ENCODE results near the gene KCNQ2. TPM values are rescaled to one million over a fixed set of nuclear protein-coding genes. Genes with fewer than 3 reads are reported as not detected.

The KCNQ2 gene
- total RNA-seq, 1 donor from 2014 or later = 39.5 TPM

DNA sequence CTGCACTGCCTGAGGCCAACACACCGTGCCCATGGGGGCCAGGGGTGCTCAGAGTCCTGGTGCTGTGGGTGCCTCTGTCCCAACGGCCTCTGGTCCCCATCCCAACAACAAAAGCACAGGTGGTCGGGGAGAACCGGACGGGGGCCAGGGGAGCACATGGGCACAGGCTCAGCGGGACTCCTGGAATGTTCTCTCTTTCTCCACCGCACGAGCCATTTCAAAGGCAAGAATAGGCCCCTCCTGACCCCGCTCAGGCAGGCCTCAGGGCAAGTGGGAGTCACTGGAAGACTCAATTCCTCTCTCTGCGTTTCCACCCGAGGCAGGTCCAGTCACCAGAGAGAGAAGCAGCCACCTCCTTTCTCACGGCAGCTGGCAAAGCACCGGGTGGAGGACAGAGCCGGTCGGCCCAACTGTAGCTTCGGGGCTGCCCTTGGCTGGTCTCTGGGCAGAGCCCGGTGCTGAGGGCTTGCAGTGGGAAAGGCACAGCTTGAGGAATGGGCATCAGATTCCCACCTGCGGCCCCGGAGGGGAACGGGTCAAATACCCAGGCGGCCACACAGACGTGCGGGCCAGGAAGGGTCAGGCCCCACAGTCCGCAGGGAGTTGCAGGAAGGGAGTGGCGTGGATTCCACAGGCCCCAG, 55.2 kb downstream of the KCNQ2 start:
- H3K36me3 Mint-ChIP-seq = peaks cover 4% of the 10 kb centered on the region
- Histone ChIP-seq H3K36me3 (no peaks in the 10 kb centered on the region), H4K20me1 (ENCODE audit: low read depth) (no peaks in the 10 kb centered on the region), H2AFZ (replicated peaks) (no peak overlapping the region), H3K4me2 (no peak overlapping the region), H3K9me3 (ENCODE audit: low read depth) (no peaks in the 10 kb centered on the region), H3K4me3 (no peak overlapping the region), H3K27me3 (no peaks in the 10 kb centered on the region), H3K4me1 (peaks cover 5% of the 10 kb centered on the region), H3F3A (ENCODE audit: low read depth) (no peaks in the 10 kb centered on the region), H3K27ac (no peak overlapping the region), H3K9ac (no peak overlapping the region), H3K79me2 (ENCODE audit: low read depth) (no peaks in the 10 kb centered on the region)
- no peaks in the 10 kb centered on the region for H3K9me3 Mint-ChIP-seq
- peak; percentile 29 for DNase-seq (ENCODE audit: low spot score)
- TF ChIP-seq, protein P1, sequence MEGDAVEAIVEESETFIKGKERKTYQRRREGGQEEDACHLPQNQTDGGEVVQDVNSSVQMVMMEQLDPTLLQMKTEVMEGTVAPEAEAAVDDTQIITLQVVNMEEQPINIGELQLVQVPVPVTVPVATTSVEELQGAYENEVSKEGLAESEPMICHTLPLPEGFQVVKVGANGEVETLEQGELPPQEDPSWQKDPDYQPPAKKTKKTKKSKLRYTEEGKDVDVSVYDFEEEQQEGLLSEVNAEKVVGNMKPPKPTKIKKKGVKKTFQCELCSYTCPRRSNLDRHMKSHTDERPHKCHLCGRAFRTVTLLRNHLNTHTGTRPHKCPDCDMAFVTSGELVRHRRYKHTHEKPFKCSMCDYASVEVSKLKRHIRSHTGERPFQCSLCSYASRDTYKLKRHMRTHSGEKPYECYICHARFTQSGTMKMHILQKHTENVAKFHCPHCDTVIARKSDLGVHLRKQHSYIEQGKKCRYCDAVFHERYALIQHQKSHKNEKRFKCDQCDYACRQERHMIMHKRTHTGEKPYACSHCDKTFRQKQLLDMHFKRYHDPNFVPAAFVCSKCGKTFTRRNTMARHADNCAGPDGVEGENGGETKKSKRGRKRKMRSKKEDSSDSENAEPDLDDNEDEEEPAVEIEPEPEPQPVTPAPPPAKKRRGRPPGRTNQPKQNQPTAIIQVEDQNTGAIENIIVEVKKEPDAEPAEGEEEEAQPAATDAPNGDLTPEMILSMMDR (IDR thresholded peaks at IDR 0.05) = no peak
- TF ChIP-seq EZH2 (IDR thresholded peaks at IDR 0.05) = no peak
- TF ChIP-seq EZH2phosphoT487 (IDR thresholded peaks at IDR 0.05) = no peak
- peak overlapping the region; percentile 74 for H3K27ac Mint-ChIP-seq
- H3K4me1 Mint-ChIP-seq = peaks cover 13% of the 10 kb centered on the region
- peaks cover under 1% of the 10 kb centered on the region for H3K27me3 Mint-ChIP-seq (ENCODE audit: insufficient read depth, low read depth)
- no peak overlapping the region for H3K4me3 Mint-ChIP-seq

DNA sequence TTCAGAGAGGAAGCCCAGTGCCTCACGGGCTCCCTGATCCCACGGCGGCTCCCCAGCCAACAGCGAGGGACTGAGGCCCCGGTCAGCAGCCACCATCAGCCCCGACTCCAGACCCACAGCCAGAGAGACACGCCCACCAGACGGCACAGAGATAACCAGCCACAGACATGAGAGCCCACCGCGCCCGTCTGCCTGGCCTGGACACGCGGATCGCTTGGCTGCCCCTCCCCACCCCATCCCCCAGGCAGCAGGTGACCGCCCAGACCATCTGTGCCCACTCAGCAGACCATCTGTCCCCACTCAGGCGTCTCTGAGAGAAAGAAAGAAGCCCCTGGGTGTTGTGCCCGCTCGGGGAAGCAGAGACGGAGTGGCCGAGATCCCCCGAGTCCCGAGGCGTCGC, 55.8 kb downstream of the KCNQ2 start:
- no peaks in the 10 kb centered on the region for H3K9me3 ChIP-seq (ENCODE audit: low read depth)
- no peaks in the 10 kb centered on the region for H3K36me3 ChIP-seq
- H3K4me2 ChIP-seq = no peak overlapping the region
- H3F3A ChIP-seq (ENCODE audit: low read depth) = no peaks in the 10 kb centered on the region
- no peak overlapping the region for H3K9ac ChIP-seq
- no peak for DNase-seq (ENCODE audit: low spot score)
- H3K27ac Mint-ChIP-seq = peak overlapping the region; percentile 74
- H2AFZ ChIP-seq (replicated peaks) = no peak overlapping the region
- no peaks in the 10 kb centered on the region for H3K79me2 ChIP-seq (ENCODE audit: low read depth)
- peaks cover 5% of the 10 kb centered on the region for H3K4me1 ChIP-seq
- no peak overlapping the region for H3K4me3 Mint-ChIP-seq
- H3K9me3 Mint-ChIP-seq = no peaks in the 10 kb centered on the region
- H3K27me3 ChIP-seq = no peaks in the 10 kb centered on the region
- TF ChIP-seq, protein P1 (IDR thresholded peaks at IDR 0.05) = no peak
- TF ChIP-seq EZH2 (IDR thresholded peaks at IDR 0.05) (no peak), EZH2phosphoT487 (IDR thresholded peaks at IDR 0.05) (no peak)
- H3K36me3 Mint-ChIP-seq = peaks cover 4% of the 10 kb centered on the region
- no peaks in the 10 kb centered on the region for H4K20me1 ChIP-seq (ENCODE audit: low read depth)
- H3K4me1 Mint-ChIP-seq = peaks cover 17% of the 10 kb centered on the region
- H3K4me3 ChIP-seq = no peak overlapping the region
- peaks cover 3% of the 10 kb centered on the region for H3K27me3 Mint-ChIP-seq (ENCODE audit: insufficient read depth, low read depth)
- no peak overlapping the region for H3K27ac ChIP-seq

DNA sequence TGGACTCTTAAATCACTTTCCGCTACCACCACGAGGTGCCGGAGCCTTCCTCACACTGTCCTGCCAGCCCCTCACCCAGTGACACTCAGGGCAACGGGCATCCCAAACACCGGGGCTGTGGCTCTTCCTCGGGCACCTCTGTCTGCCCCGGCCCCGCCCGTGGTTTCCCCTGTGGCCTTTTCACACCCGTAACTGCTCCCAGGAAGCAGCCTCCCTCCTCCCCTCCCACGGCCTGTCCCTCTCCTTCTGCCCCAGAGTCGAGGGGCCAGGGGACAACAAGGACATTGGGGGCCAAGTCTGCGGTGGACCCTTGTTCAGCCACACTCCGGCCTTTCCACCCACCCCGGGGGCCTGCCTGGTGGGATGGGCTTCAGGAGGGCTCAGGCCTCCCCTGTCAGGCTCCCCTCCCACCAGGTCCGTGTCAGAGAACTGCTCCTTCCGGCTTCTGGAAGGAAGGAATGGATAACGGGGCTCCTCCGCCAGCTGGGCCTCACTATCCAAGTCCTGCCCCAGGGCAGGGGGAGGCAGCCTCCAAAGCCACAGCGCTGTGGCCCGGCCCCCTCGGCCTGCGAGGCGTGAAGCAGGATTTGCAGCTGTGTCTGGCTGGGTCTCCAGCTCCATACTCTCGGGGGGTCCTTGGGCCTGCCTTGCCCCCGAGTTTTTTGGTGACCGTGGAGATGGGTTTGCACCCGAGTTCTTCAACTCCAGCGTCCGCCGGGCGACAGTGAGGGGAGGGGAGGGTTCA, 56.6 kb downstream of the KCNQ2 start:
- no peak overlapping the region for H3K9ac ChIP-seq
- TF ChIP-seq EZH2 (IDR thresholded peaks at IDR 0.05) = no peak
- TF ChIP-seq, protein P1 (IDR thresholded peaks at IDR 0.05) = no peak
- no peak for TF ChIP-seq EZH2phosphoT487 (IDR thresholded peaks at IDR 0.05)
- no peak for DNase-seq (ENCODE audit: low spot score)
- H3K4me1 Mint-ChIP-seq = peaks cover 18% of the 10 kb centered on the region
- H2AFZ ChIP-seq (replicated peaks) = no peak overlapping the region
- H3K9me3 ChIP-seq (ENCODE audit: low read depth) = no peaks in the 10 kb centered on the region
- H3F3A ChIP-seq (ENCODE audit: low read depth) = no peaks in the 10 kb centered on the region
- H3K4me1 ChIP-seq = peaks cover 5% of the 10 kb centered on the region
- H3K27me3 Mint-ChIP-seq (ENCODE audit: insufficient read depth, low read depth) = peaks cover 5% of the 10 kb centered on the region
- no peak overlapping the region for H3K27ac Mint-ChIP-seq
- H3K36me3 Mint-ChIP-seq = peaks cover 4% of the 10 kb centered on the region
- no peak overlapping the region for H3K4me2 ChIP-seq
- no peaks in the 10 kb centered on the region for H3K9me3 Mint-ChIP-seq
- no peaks in the 10 kb centered on the region for H3K79me2 ChIP-seq (ENCODE audit: low read depth)
- no peak overlapping the region for H3K27ac ChIP-seq
- no peak overlapping the region for H3K4me3 ChIP-seq
- no peaks in the 10 kb centered on the region for H4K20me1 ChIP-seq (ENCODE audit: low read depth)
- no peak overlapping the region for H3K4me3 Mint-ChIP-seq
- H3K27me3 ChIP-seq = no peaks in the 10 kb centered on the region
- H3K36me3 ChIP-seq = no peaks in the 10 kb centered on the region
